GM13976 (cell line): ENCODE measurements around the gene VAMP2.
A peak's percentile ranks its signal among the peaks of the same experiment; 100 is the strongest.

Source experiments
- DNase-seq: peaks from one replicate; pipeline ENCODE4 v3.0.0; 2012; ENCODE audit warnings: low spot score
- CTCF ChIP-seq: IDR thresholded peaks from 2 replicates; pipeline ENCODE4 v1.5.1; 2012; ENCODE audit warnings: borderline replicate concordance, mild to moderate bottlenecking; ENCODE audit not compliant: insufficient read depth; ENCODE audit errors: extremely low read depth, missing control alignments, control extremely low read depth
- in situ Hi-C: fragments of 300-500 bp; cut with MboI; formaldehyde crosslinking; loops from one replicate; pipeline ENCODE4 v1.12.0; 2022; ENCODE audit warnings: low sequenced_read_pairs, mixed read lengths, inconsistent platforms; ENCODE audit not compliant: unreplicated experiment

The VAMP2 gene

GRCh38 chr17:8116776-8117175 is 46.0 kb downstream of the VAMP2 start:
- in situ Hi-C loops, result no loop called here
- DNase-seq, result no peak
- no peak for TF ChIP-seq CTCF

- no peak for DNase-seq
- TF ChIP-seq CTCF, result no peak
- in situ Hi-C loops, result no loop called here
These were observed 51.8 kb downstream of the VAMP2 start for GRCh38 chr17:8110907-8111306.

GRCh38 chr17:8110456-8110804 is 52.3 kb downstream of the VAMP2 start:
- TF ChIP-seq CTCF, result no peak
- in situ Hi-C loops, result no loop called here
- no peak for DNase-seq

- TF ChIP-seq CTCF, result peak; percentile 95
- in situ Hi-C loops, result no loop called here
- DNase-seq, result peak; percentile 89
These were observed 52.9 kb downstream of the VAMP2 start for GRCh38 chr17:8109661-8110455.
